ENCODE results near the gene IGFL4. TPM values are rescaled to one million over a fixed set of nuclear protein-coding genes. Genes with fewer than 3 reads are reported as not detected.
A peak's percentile ranks its signal among the peaks of the same experiment; 100 is the strongest.

The IGFL4 gene
- total and polyA plus RNA-seq, 9 of the 15 experiments (the other 6 are each of a cell fraction or from before 2014, with no cell fraction given) = not detected

DNA sequence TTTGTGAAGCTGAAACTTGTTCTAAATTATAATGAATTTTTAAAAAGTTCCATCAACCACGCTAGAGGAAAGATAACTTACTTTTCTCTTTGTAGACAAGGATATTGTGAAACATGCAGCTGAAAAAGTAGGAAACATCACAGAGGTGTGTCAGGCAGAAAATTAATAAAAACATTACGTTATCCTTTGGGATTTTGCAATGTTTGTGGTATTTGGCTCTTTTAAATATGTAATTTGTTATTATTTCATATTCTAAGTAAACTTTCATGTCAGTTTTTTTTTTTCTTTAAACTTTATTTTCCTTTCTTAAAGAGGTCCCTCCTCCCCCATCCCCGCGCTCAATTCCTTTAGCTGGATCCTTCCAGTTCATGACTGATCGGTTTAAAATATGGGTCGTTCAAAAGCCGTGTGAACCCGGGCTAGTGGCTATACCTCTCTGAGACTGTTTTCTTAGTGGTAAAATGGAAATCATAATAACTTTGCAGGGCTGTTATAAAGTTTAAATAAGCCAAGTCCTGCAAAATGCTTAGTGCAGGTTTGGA lies 46.3 kb downstream of the IGFL4 start (continued):
- TF ChIP-seq TEAD1 (CRISPR knock-in tag; IDR thresholded peaks at IDR 0.05) (no peak), JUNB (CRISPR knock-in tag; conservative IDR thresholded peaks at IDR 0.05) (no peak), POLR2AphosphoS5 (IDR thresholded peaks at IDR 0.05; ENCODE audit: control insufficient read depth, insufficient read depth, low read depth, low read length) (no peak), PTRF (tag; IDR thresholded peaks at IDR 0.05) (no peak), COPS2 (conservative IDR thresholded peaks at IDR 0.05) (no peak), MYNN (IDR thresholded peaks at IDR 0.05) (no peak), MYNN (CRISPR knock-in tag; IDR thresholded peaks at IDR 0.05) (no peak), GABPA (tag; conservative IDR thresholded peaks at IDR 0.05; ENCODE audit: low read depth) (no peak), CEBPB (tag; IDR thresholded peaks at IDR 0.05) (peak; percentile 73), SOX6 (IDR thresholded peaks at IDR 0.05) (no peak), CREB3L1 (IDR thresholded peaks at IDR 0.05; ENCODE audit: borderline replicate concordance, low read depth) (no peak), KDM4B (IDR thresholded peaks at IDR 0.05; ENCODE audit: borderline replicate concordance in 2 of 2, low read depth in 1 of 2) (no peak), TOE1 (IDR thresholded peaks at IDR 0.05; ENCODE audit: borderline replicate concordance) (0 out of 2 replicates have a peak, but pooled peaks have one; percentile 13), TOE1 (CRISPR knock-in tag; IDR thresholded peaks at IDR 0.05; ENCODE audit: borderline replicate concordance, low read depth) (no peak), CREM (IDR thresholded peaks at IDR 0.05; ENCODE audit: low read depth) (no peak)
- TF ChIP-seq, protein P1, sequence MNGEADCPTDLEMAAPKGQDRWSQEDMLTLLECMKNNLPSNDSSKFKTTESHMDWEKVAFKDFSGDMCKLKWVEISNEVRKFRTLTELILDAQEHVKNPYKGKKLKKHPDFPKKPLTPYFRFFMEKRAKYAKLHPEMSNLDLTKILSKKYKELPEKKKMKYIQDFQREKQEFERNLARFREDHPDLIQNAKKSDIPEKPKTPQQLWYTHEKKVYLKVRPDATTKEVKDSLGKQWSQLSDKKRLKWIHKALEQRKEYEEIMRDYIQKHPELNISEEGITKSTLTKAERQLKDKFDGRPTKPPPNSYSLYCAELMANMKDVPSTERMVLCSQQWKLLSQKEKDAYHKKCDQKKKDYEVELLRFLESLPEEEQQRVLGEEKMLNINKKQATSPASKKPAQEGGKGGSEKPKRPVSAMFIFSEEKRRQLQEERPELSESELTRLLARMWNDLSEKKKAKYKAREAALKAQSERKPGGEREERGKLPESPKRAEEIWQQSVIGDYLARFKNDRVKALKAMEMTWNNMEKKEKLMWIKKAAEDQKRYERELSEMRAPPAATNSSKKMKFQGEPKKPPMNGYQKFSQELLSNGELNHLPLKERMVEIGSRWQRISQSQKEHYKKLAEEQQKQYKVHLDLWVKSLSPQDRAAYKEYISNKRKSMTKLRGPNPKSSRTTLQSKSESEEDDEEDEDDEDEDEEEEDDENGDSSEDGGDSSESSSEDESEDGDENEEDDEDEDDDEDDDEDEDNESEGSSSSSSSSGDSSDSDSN (IDR thresholded peaks at IDR 0.05; ENCODE audit: borderline replicate concordance in 1 of 2, low read depth in 2 of 2, low read length in 2 of 2) = no peak
- TF ChIP-seq, protein P2, sequence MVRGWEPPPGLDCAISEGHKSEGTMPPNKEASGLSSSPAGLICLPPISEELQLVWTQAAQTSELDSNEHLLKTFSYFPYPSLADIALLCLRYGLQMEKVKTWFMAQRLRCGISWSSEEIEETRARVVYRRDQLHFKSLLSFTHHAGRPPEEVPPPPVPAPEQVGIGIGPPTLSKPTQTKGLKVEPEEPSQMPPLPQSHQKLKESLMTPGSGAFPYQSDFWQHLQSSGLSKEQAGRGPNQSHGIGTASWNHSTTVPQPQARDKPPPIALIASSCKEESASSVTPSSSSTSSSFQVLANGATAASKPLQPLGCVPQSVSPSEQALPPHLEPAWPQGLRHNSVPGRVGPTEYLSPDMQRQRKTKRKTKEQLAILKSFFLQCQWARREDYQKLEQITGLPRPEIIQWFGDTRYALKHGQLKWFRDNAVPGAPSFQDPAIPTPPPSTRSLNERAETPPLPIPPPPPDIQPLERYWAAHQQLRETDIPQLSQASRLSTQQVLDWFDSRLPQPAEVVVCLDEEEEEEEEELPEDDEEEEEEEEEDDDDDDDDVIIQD (CRISPR knock-in tag; IDR thresholded peaks at IDR 0.05) = no peak
